Measurements from ENCODE around the gene EFNA5.

The EFNA5 gene

DNA sequence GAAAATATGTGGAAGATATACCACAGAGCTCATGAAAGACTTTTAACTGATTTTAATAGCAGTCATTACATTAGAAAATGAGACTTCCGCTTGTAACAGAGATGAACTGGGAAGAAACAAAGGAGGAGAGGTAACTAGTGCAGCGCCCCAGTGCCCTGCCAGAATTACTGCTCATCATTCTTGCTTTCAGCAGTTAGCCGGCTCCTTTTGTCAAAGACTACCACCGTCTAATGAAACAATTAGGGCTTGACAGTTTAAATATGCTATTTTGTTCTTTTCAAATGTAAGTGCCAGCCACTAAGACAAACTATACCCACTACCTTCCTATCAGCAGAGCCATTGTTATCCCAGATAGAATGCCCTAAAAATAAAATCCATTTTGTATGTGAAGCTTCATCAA is 328.4 kb downstream of the EFNA5 start:
- Histone ChIP-seq H3K27ac (ENCODE audit: low read length) (no peak overlapping the region), H3K4me1 (ENCODE audit: control insufficient read depth, insufficient read depth, low read length) (no peaks in the 10 kb centered on the region), H3K4me3 (ENCODE audit: low read length in 2 of 2) (no peak overlapping the region), H3K9ac (ENCODE audit: low read length in 2 of 2) (no peak overlapping the region), H3K27me3 (ENCODE audit: control insufficient read depth in 1 of 2, insufficient read depth in 2 of 2, low read length in 2 of 2) (no peaks in the 10 kb centered on the region), H3K36me3 (ENCODE audit: control insufficient read depth in 2 of 2, insufficient read depth in 2 of 2, low read length in 2 of 2) (no peaks in the 10 kb centered on the region), H3K9me3 (ENCODE audit: control insufficient read depth in 2 of 2, low read length in 2 of 2) (peaks cover 2 to 5% of the 10 kb centered on the region in 2 donors)

GRCh38 chr5:107341376-107342084 is 329.2 kb downstream of the EFNA5 start:
- H3K27me3 ChIP-seq (ENCODE audit: control insufficient read depth in 1 of 2, insufficient read depth in 2 of 2, low read length in 2 of 2) = no peaks in the 10 kb centered on the region
- H3K9ac ChIP-seq (ENCODE audit: low read length in 2 of 2) = no peak overlapping the region
- H3K4me1 ChIP-seq (ENCODE audit: control insufficient read depth, insufficient read depth, low read length) = no peaks in the 10 kb centered on the region
- no peaks in the 10 kb centered on the region for H3K36me3 ChIP-seq (ENCODE audit: control insufficient read depth in 2 of 2, insufficient read depth in 2 of 2, low read length in 2 of 2)
- H3K4me3 ChIP-seq (ENCODE audit: low read length in 2 of 2) = no peak overlapping the region
- no peak overlapping the region for H3K27ac ChIP-seq (ENCODE audit: low read length)
- peaks cover under 1 to 5% of the 10 kb centered on the region in 2 donors for H3K9me3 ChIP-seq (ENCODE audit: control insufficient read depth in 2 of 2, low read length in 2 of 2)

DNA sequence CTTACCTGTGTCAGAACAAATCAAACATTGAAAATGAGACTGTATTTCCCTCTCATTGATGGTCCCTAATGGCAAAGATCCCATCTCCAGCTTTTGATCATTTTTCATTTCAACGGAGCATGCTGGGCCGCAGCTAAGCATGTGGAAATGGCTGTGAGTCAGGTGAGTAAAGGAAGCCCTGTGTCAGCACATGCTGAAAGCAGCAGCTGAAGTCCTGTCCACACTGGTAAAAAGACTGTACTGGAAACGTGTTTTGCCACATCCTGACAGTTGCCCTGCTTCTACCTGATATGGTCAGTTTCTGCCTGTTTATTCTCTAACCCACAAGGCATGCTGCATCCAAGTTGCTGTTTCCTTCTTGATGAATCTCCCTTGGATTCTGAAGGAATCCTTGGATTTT is 330.1 kb downstream of the EFNA5 start:
- Histone ChIP-seq H3K27ac (ENCODE audit: low read length) (no peak overlapping the region), H3K36me3 (ENCODE audit: control insufficient read depth in 2 of 2, insufficient read depth in 2 of 2, low read length in 2 of 2) (no peaks in the 10 kb centered on the region), H3K9me3 (ENCODE audit: control insufficient read depth in 2 of 2, low read length in 2 of 2) (peaks cover 0 to under 1% of the 10 kb centered on the region in 2 donors), H3K4me1 (ENCODE audit: control insufficient read depth, insufficient read depth, low read length) (no peaks in the 10 kb centered on the region), H3K9ac (ENCODE audit: low read length in 2 of 2) (no peak overlapping the region), H3K4me3 (ENCODE audit: low read length in 2 of 2) (no peak overlapping the region), H3K27me3 (ENCODE audit: control insufficient read depth in 1 of 2, insufficient read depth in 2 of 2, low read length in 2 of 2) (no peaks in the 10 kb centered on the region)

DNA sequence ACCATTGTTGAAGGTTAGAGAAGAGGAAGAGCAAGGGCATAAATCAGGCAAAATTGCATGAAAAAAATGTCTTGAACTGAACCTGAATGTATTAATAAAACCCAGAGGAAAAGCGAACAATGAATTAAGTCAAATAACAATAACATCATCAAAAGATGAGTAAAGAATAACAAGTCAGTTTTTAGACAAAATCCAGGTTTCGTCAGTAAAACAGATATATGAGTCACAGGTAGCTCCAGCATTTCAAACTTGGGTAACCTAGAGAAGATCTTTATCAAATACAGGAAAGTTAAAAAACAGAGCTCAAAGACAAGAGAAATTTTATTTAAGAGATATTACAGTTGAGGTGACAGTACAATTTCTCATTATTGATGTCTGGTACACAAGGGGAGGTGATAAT is 332.4 kb downstream of the EFNA5 start:
- no peaks in the 10 kb centered on the region for H3K9me3 ChIP-seq (ENCODE audit: control insufficient read depth in 2 of 2, low read length in 2 of 2)
- no peak overlapping the region for H3K4me3 ChIP-seq (ENCODE audit: low read length in 2 of 2)
- H3K36me3 ChIP-seq (ENCODE audit: control insufficient read depth in 2 of 2, insufficient read depth in 2 of 2, low read length in 2 of 2) = no peaks in the 10 kb centered on the region
- H3K4me1 ChIP-seq (ENCODE audit: control insufficient read depth, insufficient read depth, low read length) = no peaks in the 10 kb centered on the region
- no peak overlapping the region for H3K27ac ChIP-seq (ENCODE audit: low read length)
- no peaks in the 10 kb centered on the region for H3K27me3 ChIP-seq (ENCODE audit: control insufficient read depth in 1 of 2, insufficient read depth in 2 of 2, low read length in 2 of 2)
- H3K9ac ChIP-seq (ENCODE audit: low read length in 2 of 2) = no peak overlapping the region

GRCh38 chr5:107337281-107337680 is 333.5 kb downstream of the EFNA5 start:
- Histone ChIP-seq H3K27ac (ENCODE audit: low read length) (no peak overlapping the region), H3K9ac (ENCODE audit: low read length in 2 of 2) (no peak overlapping the region), H3K9me3 (ENCODE audit: control insufficient read depth in 2 of 2, low read length in 2 of 2) (no peaks in the 10 kb centered on the region), H3K4me3 (ENCODE audit: low read length in 2 of 2) (no peak overlapping the region), H3K4me1 (ENCODE audit: control insufficient read depth, insufficient read depth, low read length) (no peaks in the 10 kb centered on the region), H3K27me3 (ENCODE audit: control insufficient read depth in 1 of 2, insufficient read depth in 2 of 2, low read length in 2 of 2) (no peaks in the 10 kb centered on the region), H3K36me3 (ENCODE audit: control insufficient read depth in 2 of 2, insufficient read depth in 2 of 2, low read length in 2 of 2) (no peaks in the 10 kb centered on the region)

GRCh38 chr5:107331882-107332281 is 338.9 kb downstream of the EFNA5 start:
- no peaks in the 10 kb centered on the region for H3K36me3 ChIP-seq (ENCODE audit: control insufficient read depth in 2 of 2, insufficient read depth in 2 of 2, low read length in 2 of 2)
- no peaks in the 10 kb centered on the region for H3K4me1 ChIP-seq (ENCODE audit: control insufficient read depth, insufficient read depth, low read length)
- H3K27me3 ChIP-seq (ENCODE audit: control insufficient read depth in 1 of 2, insufficient read depth in 2 of 2, low read length in 2 of 2) = no peaks in the 10 kb centered on the region
- no peak overlapping the region for H3K4me3 ChIP-seq (ENCODE audit: low read length in 2 of 2)
- H3K9ac ChIP-seq (ENCODE audit: low read length in 2 of 2) = no peak overlapping the region
- H3K9me3 ChIP-seq (ENCODE audit: control insufficient read depth in 2 of 2, low read length in 2 of 2) = no peaks in the 10 kb centered on the region
- no peak overlapping the region for H3K27ac ChIP-seq (ENCODE audit: low read length)

- H3K4me3 ChIP-seq (ENCODE audit: low read length in 2 of 2) = no peak overlapping the region
- no peak overlapping the region for H3K9ac ChIP-seq (ENCODE audit: low read length in 2 of 2)
- H3K27ac ChIP-seq (ENCODE audit: low read length) = no peak overlapping the region
- no peaks in the 10 kb centered on the region for H3K4me1 ChIP-seq (ENCODE audit: control insufficient read depth, insufficient read depth, low read length)
- H3K27me3 ChIP-seq (ENCODE audit: control insufficient read depth in 1 of 2, insufficient read depth in 2 of 2, low read length in 2 of 2) = no peaks in the 10 kb centered on the region
- no peaks in the 10 kb centered on the region for H3K36me3 ChIP-seq (ENCODE audit: control insufficient read depth in 2 of 2, insufficient read depth in 2 of 2, low read length in 2 of 2)
- H3K9me3 ChIP-seq (ENCODE audit: control insufficient read depth in 2 of 2, low read length in 2 of 2) = no peaks in the 10 kb centered on the region
Observed at GRCh38 chr5:107331312-107331711, 339.4 kb downstream of the EFNA5 start.

DNA sequence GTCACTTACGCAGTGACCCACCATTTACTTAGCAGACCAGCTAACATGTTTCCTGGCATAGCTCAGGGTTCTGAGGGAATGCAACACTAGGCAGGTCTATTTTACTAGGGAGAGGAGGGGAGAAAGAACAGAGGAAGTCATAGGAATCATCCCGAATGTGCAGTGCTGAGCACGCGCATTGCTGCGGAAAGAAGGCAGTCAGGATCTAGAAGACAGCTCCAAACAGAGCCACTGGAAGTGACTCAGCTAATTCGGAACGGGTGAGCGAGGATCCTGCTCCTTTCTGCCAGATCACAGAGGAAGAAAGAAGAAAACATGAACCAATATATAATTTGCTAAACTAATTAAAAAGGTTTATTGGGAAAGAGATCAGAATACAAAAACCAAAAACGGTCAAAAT is 339.8 kb downstream of the EFNA5 start:
- Histone ChIP-seq H3K9me3 (ENCODE audit: control insufficient read depth in 2 of 2, low read length in 2 of 2) (no peaks in the 10 kb centered on the region), H3K4me1 (ENCODE audit: control insufficient read depth, insufficient read depth, low read length) (no peaks in the 10 kb centered on the region), H3K36me3 (ENCODE audit: control insufficient read depth in 2 of 2, insufficient read depth in 2 of 2, low read length in 2 of 2) (no peaks in the 10 kb centered on the region)

GRCh38 chr5:107329850-107330249 is 340.9 kb downstream of the EFNA5 start:
- Histone ChIP-seq H3K4me1 (ENCODE audit: control insufficient read depth, insufficient read depth, low read length) (no peaks in the 10 kb centered on the region), H3K36me3 (ENCODE audit: control insufficient read depth in 2 of 2, insufficient read depth in 2 of 2, low read length in 2 of 2) (no peaks in the 10 kb centered on the region), H3K27ac (ENCODE audit: low read length) (no peak overlapping the region), H3K9ac (ENCODE audit: low read length in 2 of 2) (no peak overlapping the region), H3K9me3 (ENCODE audit: control insufficient read depth in 2 of 2, low read length in 2 of 2) (no peaks in the 10 kb centered on the region), H3K4me3 (ENCODE audit: low read length in 2 of 2) (no peak overlapping the region), H3K27me3 (ENCODE audit: control insufficient read depth in 1 of 2, insufficient read depth in 2 of 2, low read length in 2 of 2) (no peaks in the 10 kb centered on the region)

More for the DNA sequence above, 339.8 kb downstream of the EFNA5 start:
- Histone ChIP-seq H3K27ac (ENCODE audit: low read length) (no peak overlapping the region), H3K4me3 (ENCODE audit: low read length in 2 of 2) (no peak overlapping the region), H3K27me3 (ENCODE audit: control insufficient read depth in 1 of 2, insufficient read depth in 2 of 2, low read length in 2 of 2) (no peaks in the 10 kb centered on the region), H3K9ac (ENCODE audit: low read length in 2 of 2) (no peak overlapping the region)
